Measurements from ENCODE around the gene ANKRD55.

GRCh38 chr5:56100439-56101176, 132.5 kb downstream of the ANKRD55 start:
- TF ChIP-seq CTCF (IDR thresholded peaks at IDR 0.05) (no peak), POLR2A (IDR thresholded peaks at IDR 0.05) (no peak), EP300 (IDR thresholded peaks at IDR 0.05) (no peak)
